Smooth muscle cell of the brain vasculature (primary cell): ENCODE results near the gene CNTNAP2.

Source experiments
- DNase-seq: peaks from one replicate; pipeline ENCODE4 v3.0.0-alpha.2; 2012; ENCODE audit warnings: low read depth, low spot score

The CNTNAP2 gene

GRCh38 chr7:147394329-147394728 is 1277.7 kb downstream of the CNTNAP2 start:
- no peak for DNase-seq

- no peak for DNase-seq
Observed at GRCh38 chr7:147400221-147400689, 1283.7 kb downstream of the CNTNAP2 start.

DNA sequence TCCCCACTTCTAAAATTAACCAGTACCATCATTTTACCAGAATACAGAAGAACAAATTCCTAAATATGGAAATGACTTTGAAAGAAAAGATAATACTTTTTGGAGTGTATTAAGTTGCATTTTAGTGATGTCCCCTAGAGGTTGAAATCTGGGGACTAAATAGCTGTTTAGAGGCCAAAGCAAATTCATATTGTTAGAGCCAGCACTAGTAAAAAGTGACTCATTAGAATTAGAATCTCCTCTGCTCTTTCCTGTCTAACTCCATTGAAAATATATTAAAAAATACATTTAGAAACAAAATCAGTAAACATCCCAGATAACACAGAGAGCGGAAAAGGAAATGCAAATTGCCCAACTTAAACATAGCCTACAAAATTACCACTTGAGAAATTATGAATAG is 1284.3 kb downstream of the CNTNAP2 start:
- no peak for DNase-seq

DNA sequence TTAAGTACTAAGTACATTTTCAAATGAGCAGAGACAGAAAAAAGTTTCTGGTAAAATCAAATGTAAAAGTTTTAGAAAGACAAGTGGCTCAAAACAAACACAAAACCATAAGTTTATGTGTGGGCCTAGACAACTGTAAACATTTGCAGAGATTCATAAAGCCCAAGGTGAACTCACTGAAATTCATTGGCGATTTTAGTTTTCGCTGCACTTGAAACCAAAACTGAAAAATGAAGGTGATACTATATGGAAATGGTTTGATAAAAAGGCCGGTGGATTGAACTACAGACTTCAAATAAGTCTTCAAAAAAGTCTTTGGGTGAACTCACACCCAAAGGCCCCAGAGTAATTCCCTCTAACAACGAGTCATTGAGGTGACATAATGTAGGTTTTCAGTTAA is 1289.0 kb downstream of the CNTNAP2 start:
- DNase-seq, result no peak

DNA sequence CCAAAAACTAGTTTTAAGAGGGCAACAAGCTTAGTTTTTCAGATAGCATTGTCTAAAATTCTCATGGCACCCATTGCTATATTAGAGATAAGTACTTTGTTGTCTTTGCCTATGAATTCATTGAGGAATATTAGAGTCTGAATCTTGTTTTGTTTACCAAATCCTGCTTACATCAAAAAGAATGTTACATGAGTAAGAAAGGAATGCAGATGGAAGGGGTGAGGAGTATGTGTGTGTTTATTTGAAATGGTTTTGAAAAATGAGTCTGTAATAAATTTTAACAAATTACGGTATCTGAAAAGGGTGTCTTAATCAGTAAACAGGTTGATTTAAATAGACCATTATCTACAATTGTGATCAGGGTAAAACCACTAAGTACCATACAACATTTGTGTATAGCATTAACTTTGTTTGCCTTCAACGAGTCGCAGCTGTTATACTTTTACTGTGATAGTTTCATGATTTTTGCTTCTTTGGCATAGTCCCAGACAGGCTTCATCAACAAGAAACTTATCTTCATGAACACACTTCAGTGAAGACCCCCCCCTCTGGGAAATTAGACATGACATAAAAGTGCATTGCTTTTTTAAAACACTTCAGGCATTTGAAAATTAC is 1290.0 kb downstream of the CNTNAP2 start:
- no peak for DNase-seq

DNA sequence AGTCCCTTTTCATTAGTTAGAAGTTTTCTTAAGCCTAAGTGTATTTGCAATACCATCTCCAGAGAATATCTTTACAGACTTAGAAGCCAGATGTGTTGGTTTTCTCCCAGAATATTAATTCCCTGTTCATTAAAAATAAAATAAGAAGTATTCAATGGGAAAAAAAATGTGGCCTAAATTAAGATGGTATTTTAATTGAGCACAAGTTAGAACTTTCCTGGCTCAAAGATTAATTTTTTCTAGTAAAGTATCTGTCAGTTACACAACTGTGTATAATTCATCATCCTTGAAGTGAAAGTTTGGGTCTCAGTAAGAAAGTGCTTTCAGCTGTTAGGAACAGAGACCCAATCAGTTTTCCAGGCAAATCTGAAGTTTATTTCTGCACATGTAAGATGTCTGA is 1294.5 kb downstream of the CNTNAP2 start:
- DNase-seq, result no peak

GRCh38 chr7:147412109-147412508 is 1295.5 kb downstream of the CNTNAP2 start:
- DNase-seq, result no peak

GRCh38 chr7:147412782-147413556 is 1296.4 kb downstream of the CNTNAP2 start:
- no peak for DNase-seq

GRCh38 chr7:147413557-147413870 is 1296.9 kb downstream of the CNTNAP2 start:
- DNase-seq, result no peak

GRCh38 chr7:147415991-147416390 is 1299.4 kb downstream of the CNTNAP2 start:
- no peak for DNase-seq

- DNase-seq, result peak; percentile 70
Observed at GRCh38 chr7:147418966-147419365, 1302.4 kb downstream of the CNTNAP2 start.

DNA sequence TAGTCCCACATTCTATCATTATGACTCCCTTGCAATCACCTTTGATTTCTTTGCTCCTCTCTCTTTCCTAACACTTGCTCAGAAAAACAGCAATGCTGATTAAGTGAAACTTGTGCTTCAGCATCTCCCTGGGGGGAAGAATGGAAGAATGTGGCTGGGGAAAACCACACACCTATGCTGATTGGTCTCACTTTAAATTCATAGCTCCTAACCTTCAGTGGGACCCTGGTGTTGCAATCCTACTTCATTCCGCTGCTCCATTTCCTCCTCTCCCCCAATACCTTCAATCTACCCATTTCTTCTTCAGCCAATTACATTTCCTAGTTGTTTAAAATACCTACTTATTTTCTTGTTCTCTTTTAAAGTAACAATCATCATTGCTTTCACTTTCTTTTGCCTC is 1307.3 kb downstream of the CNTNAP2 start:
- no peak for DNase-seq

- no peak for DNase-seq
Observed at GRCh38 chr7:147428075-147428474, 1311.5 kb downstream of the CNTNAP2 start.

- DNase-seq, result no peak
Observed at GRCh38 chr7:147429961-147430360, 1313.4 kb downstream of the CNTNAP2 start.

GRCh38 chr7:147432079-147432478 is 1315.5 kb downstream of the CNTNAP2 start:
- no peak for DNase-seq

DNA sequence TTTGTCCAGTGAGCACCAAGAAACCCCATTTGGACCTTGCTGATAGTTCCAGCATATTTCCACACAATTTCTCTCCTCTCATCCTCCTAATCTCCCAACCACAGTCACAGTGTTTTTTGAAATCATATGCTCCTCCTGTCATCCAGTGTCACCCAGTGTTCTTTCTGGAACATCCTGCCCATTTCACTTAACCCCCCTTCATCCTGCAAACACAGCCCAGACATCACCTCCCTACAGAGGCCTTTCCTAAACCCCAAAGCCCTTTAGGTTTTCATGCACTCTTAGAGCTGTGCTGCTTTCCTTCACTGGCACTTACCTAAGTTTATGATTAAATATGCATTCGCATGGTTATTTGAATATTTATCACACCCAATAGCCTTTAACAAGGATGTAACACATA is 1316.0 kb downstream of the CNTNAP2 start:
- no peak for DNase-seq

- no peak for DNase-seq
Observed at GRCh38 chr7:147436718-147437117, 1320.1 kb downstream of the CNTNAP2 start.

DNA sequence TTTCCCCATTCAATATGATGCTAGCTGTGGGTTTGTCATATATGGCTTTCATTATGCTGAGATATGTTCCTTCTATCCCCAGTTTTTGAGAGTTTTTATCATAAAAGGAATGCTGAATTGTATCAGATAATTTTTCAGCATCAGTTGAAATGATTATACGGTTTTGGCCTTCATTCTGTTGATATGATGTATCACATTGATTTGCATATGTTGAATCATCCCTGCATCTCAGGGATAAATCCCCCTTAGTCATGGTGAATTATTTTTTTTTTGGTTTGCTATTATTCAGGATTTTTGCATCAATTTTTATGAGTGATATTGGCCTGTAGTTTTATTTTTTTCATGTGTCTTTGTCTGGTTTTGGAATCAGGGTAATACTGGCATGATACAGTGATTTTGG is 1321.6 kb downstream of the CNTNAP2 start:
- no peak for DNase-seq

DNA sequence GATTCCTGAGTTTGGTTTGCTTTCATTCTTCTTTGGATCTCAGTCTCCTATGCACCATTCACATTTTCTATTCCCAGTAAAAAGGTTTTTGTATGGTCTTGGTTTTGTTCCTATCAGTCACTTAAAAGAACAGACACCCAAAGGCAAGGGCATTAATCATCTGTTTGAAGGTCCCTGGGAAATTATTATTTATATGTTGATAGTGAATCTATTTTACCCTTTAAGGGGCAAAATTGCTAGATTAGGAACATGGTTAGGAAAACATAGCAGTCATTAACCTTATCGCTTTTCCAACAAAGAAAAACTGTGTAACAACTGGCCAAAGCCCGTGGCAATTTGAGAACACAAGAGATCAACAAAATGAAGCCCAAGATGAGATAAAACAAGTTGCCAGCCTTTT is 1327.3 kb downstream of the CNTNAP2 start:
- DNase-seq, result no peak

GRCh38 chr7:147452816-147453215 is 1336.2 kb downstream of the CNTNAP2 start:
- DNase-seq, result no peak

- no peak for DNase-seq
Observed at GRCh38 chr7:147465223-147465622, 1348.6 kb downstream of the CNTNAP2 start.

DNA sequence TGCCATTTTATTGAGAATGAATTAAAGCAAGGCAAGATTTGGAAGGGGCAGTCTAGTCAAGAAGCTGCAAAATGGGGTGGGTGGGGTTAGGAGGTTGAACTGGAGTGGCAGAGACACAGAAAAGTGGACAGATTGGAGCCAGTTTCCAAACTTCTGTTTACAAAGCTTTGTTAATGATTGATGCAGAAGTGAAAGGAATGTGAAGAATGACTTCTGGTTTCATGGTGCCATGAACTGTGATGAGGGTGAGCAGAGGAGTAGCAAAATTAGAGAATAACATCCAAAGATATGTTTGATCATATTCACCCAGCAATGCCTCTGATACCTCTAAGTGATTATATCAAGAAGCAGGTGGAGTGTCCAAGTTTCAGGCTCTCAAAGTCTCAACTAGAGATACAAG is 1356.0 kb downstream of the CNTNAP2 start:
- DNase-seq, result no peak

DNA sequence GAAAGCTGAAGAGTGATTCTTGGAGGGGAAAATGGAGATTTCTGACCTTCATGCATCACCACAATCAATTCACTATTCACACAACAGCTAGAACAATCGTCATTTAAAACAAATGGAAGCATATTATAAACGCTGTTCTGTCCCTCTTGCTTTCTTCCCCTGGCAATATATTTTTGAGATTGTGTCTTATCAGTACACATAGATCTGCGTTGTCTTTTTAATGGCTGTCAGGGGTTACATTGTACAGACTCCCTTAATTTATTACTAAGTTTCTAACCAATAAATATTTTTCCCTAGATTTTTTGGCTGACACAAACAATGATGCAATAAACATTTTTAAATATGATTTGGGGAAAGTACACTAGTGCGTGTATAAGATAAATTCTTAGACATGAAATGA is 1358.3 kb downstream of the CNTNAP2 start:
- no peak for DNase-seq

GRCh38 chr7:147477526-147477925 is 1360.9 kb downstream of the CNTNAP2 start:
- no peak for DNase-seq
